Measurements from ENCODE around the gene PTPN23.
"Not testable (repeated sequence)": the region's sequence is repeated elsewhere in the genome, so short reads cannot be mapped to it uniquely, and the experiment has no call there.

PTPN23 gene

GRCh38 chr3:47452453-47453215 is 71.8 kb downstream of the PTPN23 start:
- DNase-seq (ENCODE audit: low spot score), result no peak

- DNase-seq (ENCODE audit: low spot score), result no peak
These were observed 75.1 kb downstream of the PTPN23 start for GRCh38 chr3:47455806-47456452.

- no peak for DNase-seq (ENCODE audit: low spot score)
These were observed 76.2 kb downstream of the PTPN23 start for GRCh38 chr3:47456984-47457383.

GRCh38 chr3:47459534-47460085 is 78.8 kb downstream of the PTPN23 start:
- DNase-seq (ENCODE audit: low spot score), result not testable (repeated sequence)
